Tibial nerve (tissue), 4 donors: ENCODE results near the gene IPO13. TPM values are rescaled to one million over a fixed set of nuclear protein-coding genes. Genes with fewer than 3 reads are reported as not detected.

Source experiments
- DNase-seq, 2 donors: peaks; one replicate each; pipeline ENCODE4 v3.0.0-alpha.2; 2019; ENCODE audit warnings: low spot score in 2 of 2
- H3K27ac ChIP-seq, 4 donors: fragments of 200-600 bp; sonication (generic) in 3 of 4; one replicate each; pipeline ENCODE4 v1.5.1; 2017 to 2019; ENCODE audit warnings: mild to moderate bottlenecking in 1 of 4
- H3K27me3 ChIP-seq, 2 donors: fragments of 200-600 bp; sonication (generic) in 1 of 2; one replicate each; pipeline versions ENCODE4 v1.5.1 to v1.6.0; 2017 to 2019
- H3K36me3 ChIP-seq, 3 donors: fragments of 200-600 bp; sonication (generic); one replicate each; pipeline ENCODE4 v1.5.1; 2018 to 2019
- H3K4me1 ChIP-seq, 4 donors: fragments of 200-600 bp; sonication (generic) in 3 of 4; one replicate each; pipeline ENCODE4 v1.5.1; 2017 to 2019
- H3K4me3 ChIP-seq, 4 donors: fragments of 200-600 bp; sonication (generic) in 3 of 4; one replicate each; pipeline ENCODE4 v1.5.1; 2017 to 2019; ENCODE audit warnings: mild to moderate bottlenecking in 1 of 4, moderate library complexity in 1 of 4
- H3K9me3 ChIP-seq, 4 donors: fragments of 200-600 bp; sonication (generic) in 3 of 4; one replicate each; pipeline ENCODE4 v1.5.1; 2017 to 2019
- EP300 ChIP-seq, 2 donors: sonication (generic); formaldehyde crosslinking; IDR thresholded peaks; one replicate each; pipeline ENCODE4 v1.6.1; 2017; ENCODE audit warnings: antibody characterized with exemption in 2 of 2, mild to moderate bottlenecking in 1 of 2
- POLR2A ChIP-seq, 2 donors: fragments of 450-650 bp; IDR thresholded peaks; one replicate each; pipeline ENCODE4 v1.6.1; 2017; ENCODE audit warnings: antibody characterized with exemption in 2 of 2, mild to moderate bottlenecking in 2 of 2, moderate library complexity in 2 of 2
- WGBS, 2 donors: methylation state at CpG; one replicate each; pipeline ENCODE4 v1.1.5; 2018; 5-methylcytosine and 5-hydroxymethylcytosine counted together
- total RNA-seq, 4 donors: library from RNA; depleted of rRNA; stranded (reverse); fragments of >200 nt; gene quantifications; one replicate each; pipeline ENCODE4 v1.1.0, GENCODE V29; 2016
- TF ChIP-seq, protein P1 (sequence below), 5 experiments: fragments of 200-600 bp in 3 of 5; fragments of 450-650 bp in 2 of 5; sonication (generic) in 3 of 5; IDR thresholded peaks; one replicate each; pipeline ENCODE4 v1.5.1; 2016 to 2019; ENCODE audit warnings: antibody characterized with exemption in 5 of 5, mild to moderate bottlenecking in 3 of 5, moderate library complexity in 2 of 5

Gene IPO13
- total RNA-seq, 4 donors from 2014 or later = 27.8 to 41.1 (median 31.2) TPM

DNA sequence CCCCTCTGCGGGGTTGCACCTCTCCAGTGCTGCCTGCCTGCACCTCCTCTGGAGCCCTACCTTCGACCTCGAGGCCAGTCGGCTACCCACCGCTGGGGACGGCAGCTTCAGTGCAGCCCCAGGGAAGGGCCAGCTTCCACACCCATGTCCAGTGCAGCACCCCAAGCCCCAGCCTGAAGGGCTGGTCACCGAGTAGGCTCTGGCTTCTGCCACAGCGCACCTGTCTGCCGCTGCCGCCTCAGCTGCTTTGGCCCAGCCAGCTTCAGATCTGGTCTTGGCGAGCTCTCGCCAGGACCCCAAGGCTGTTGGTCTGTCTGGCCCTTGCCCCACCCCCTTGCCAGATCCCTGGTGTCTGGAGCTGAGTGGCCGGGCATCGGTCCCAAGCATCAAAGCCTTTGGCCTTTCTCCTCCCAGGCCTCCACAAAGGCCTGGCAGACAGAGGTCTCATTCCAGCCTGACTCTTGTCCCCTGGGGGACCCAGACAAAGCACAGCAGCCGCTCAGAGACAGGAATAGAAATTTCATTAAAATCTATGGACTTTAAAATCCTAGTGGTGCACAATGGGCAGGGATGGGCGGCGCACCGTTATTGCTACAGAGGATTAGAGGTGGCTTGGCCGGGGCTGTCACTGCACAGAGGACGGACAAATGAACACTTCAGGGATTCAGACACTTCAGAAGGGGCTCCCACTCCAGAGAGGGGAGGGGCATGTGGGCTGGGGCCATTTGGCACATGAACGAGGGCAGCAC lies 49.4 kb downstream of the IPO13 start:
- no peak for TF ChIP-seq POLR2A (IDR thresholded peaks at IDR 0.05)
- TF ChIP-seq EP300 (IDR thresholded peaks at IDR 0.05) = no peak
- TF ChIP-seq, protein P1, sequence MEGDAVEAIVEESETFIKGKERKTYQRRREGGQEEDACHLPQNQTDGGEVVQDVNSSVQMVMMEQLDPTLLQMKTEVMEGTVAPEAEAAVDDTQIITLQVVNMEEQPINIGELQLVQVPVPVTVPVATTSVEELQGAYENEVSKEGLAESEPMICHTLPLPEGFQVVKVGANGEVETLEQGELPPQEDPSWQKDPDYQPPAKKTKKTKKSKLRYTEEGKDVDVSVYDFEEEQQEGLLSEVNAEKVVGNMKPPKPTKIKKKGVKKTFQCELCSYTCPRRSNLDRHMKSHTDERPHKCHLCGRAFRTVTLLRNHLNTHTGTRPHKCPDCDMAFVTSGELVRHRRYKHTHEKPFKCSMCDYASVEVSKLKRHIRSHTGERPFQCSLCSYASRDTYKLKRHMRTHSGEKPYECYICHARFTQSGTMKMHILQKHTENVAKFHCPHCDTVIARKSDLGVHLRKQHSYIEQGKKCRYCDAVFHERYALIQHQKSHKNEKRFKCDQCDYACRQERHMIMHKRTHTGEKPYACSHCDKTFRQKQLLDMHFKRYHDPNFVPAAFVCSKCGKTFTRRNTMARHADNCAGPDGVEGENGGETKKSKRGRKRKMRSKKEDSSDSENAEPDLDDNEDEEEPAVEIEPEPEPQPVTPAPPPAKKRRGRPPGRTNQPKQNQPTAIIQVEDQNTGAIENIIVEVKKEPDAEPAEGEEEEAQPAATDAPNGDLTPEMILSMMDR (IDR thresholded peaks at IDR 0.05) = no peak
- DNase-seq = no peak
- WGBS, 2 donors = 53 to 62% methylated on average over 14 to 15 of the region's 21 CpGs
- H3K9me3 ChIP-seq = no peaks in the 10 kb centered on the region
- peaks cover 0 to 12% (median 0%) of the 10 kb centered on the region in 3 donors for H3K36me3 ChIP-seq
- no peaks in the 10 kb centered on the region for H3K27me3 ChIP-seq
- H3K4me1 ChIP-seq = peaks cover 0 to 31% (median 10%) of the 10 kb centered on the region in 4 donors
- H3K4me3 ChIP-seq = no peak overlapping the region
- peak overlapping the region in 1 of 4 donors; percentile 27 for H3K27ac ChIP-seq

DNA sequence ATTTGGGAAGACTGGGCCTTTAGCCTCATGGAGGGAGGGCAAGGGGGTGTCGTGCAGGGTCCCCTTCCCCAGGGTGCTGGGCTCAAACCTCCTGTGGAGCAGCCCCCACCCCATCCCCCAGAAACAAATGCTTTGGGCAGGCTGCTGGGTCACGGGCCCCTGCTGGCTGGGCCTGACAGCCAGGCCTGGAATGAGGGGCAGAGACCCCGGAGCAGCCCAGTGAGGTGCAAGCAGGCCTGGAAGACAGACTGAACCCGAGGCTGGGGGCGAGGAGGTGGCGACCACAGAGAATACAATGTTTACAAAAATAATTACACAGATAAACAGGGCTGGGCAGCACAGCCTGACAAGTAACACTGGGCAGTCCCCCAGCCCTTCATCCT lies 50.0 kb downstream of the IPO13 start:
- 49 to 54% methylated on average over 6 of the region's 6 CpGs for WGBS, 2 donors
- no peaks in the 10 kb centered on the region for H3K27me3 ChIP-seq
- H3K4me1 ChIP-seq = peaks cover 0 to 29% (median 9%) of the 10 kb centered on the region in 4 donors
- DNase-seq = no peak
- no peak overlapping the region for H3K4me3 ChIP-seq
- H3K27ac ChIP-seq = peak overlapping the region in 1 of 4 donors; percentile 27
- H3K36me3 ChIP-seq = peaks cover 0 to 15% (median 0%) of the 10 kb centered on the region in 3 donors
- no peak for TF ChIP-seq EP300 (IDR thresholded peaks at IDR 0.05)
- TF ChIP-seq POLR2A (IDR thresholded peaks at IDR 0.05) = no peak
- TF ChIP-seq, protein P1 (IDR thresholded peaks at IDR 0.05) = no peak
- H3K9me3 ChIP-seq = no peaks in the 10 kb centered on the region

DNA sequence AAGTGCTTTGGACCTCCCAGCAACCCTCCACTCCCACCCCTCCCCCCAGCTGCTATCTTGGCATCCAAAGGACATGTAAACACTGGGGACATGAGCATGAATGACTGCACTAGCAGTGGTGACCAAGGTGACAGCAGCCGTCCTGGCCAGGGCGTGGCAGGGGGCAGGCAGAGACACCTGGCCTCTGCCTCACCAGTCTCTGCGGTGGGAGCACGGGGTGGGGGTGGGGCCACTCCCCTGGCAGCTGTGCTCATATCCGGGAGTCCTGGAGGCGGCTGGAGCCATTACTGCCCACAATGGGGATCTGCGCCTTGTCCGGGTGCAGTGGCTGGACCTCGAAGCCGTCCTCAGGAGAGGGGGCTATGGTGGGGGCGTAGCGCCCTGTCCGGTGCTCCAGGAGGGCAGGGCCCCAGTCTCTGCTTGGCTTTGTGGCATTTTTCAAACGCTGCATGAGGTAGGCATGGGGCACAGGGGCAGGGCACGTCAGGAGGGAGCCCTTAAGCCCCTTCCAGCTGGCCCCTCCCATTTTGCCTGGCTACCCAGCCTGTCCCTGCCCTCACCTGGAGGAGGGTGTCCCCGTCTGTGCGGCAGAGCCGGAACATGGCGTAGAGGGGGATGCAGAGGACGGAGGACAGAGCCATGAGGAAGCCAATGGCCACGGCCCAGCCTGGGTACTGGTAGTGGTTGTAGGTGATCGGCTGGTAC lies 50.7 kb downstream of the IPO13 start:
- WGBS, 2 donors = 82 to 85% methylated on average over 13 to 19 of the region's 22 CpGs
- TF ChIP-seq, protein P1 (IDR thresholded peaks at IDR 0.05) = no peak
- no peak for TF ChIP-seq EP300 (IDR thresholded peaks at IDR 0.05)
- TF ChIP-seq POLR2A (IDR thresholded peaks at IDR 0.05) = no peak
- no peak overlapping the region for H3K27ac ChIP-seq
- H3K4me1 ChIP-seq = peaks cover 0 to 22% (median 6%) of the 10 kb centered on the region in 4 donors
- peaks cover 0 to 22% (median 0%) of the 10 kb centered on the region in 3 donors for H3K36me3 ChIP-seq
- no peak for DNase-seq
- H3K4me3 ChIP-seq = no peak overlapping the region
- no peaks in the 10 kb centered on the region for H3K9me3 ChIP-seq
- H3K27me3 ChIP-seq = no peaks in the 10 kb centered on the region

DNA sequence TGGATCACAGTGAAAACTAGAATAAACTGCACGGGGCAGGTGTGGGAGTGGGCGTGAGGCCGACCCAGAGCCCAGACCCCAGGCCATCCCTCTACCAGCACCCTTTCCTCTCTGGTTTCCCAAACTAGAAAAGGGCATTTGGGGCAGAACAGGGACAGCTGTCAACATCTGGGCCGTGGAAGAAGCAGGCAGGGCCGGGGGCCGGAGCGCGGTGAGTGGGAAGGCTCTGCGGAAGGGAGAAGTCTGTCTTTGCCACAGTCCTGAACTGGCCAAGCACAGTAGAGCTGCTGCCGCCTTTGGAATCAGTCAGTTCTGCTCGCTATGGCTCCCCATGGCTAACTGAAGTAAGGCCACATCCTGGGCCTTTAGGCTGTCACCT lies 51.2 kb downstream of the IPO13 start:
- 83 to 85% methylated on average over 11 of the region's 11 CpGs for WGBS, 2 donors
- H3K36me3 ChIP-seq = peaks cover 0 to 23% (median 0%) of the 10 kb centered on the region in 3 donors
- no peak overlapping the region for H3K4me3 ChIP-seq
- no peaks in the 10 kb centered on the region for H3K27me3 ChIP-seq
- DNase-seq = no peak
- H3K9me3 ChIP-seq = no peaks in the 10 kb centered on the region
- TF ChIP-seq, protein P1 (IDR thresholded peaks at IDR 0.05) = no peak
- TF ChIP-seq POLR2A (IDR thresholded peaks at IDR 0.05) = no peak
- no peak for TF ChIP-seq EP300 (IDR thresholded peaks at IDR 0.05)
- H3K27ac ChIP-seq = no peak overlapping the region
- peaks cover 0 to 19% (median 5%) of the 10 kb centered on the region in 4 donors for H3K4me1 ChIP-seq

DNA sequence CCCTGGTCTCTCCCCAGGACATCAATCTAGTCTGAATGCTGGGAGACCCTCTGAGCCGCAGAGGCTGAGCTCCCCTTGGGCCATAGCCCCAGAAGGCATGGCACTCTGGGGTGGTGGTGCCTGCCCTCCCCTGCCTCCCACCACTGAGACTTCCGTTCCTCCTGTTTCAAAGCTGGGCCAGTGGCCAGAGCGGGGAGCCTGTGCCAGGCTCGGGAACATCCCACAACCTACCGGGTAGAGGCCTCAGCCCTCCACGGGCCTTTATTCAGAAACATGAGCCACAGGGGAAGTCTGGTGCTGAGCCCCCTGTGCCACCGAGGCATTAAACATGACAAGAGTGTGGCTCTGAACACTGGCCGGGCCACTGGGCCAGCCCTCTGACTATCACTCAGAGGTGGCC lies 52.7 kb downstream of the IPO13 start:
- Histone ChIP-seq H3K4me1 (peaks cover 0 to 19% (median 5%) of the 10 kb centered on the region in 4 donors), H3K4me3 (no peak overlapping the region), H3K9me3 (no peaks in the 10 kb centered on the region), H3K27ac (no peak overlapping the region), H3K27me3 (no peaks in the 10 kb centered on the region), H3K36me3 (peaks cover 0 to 23% (median 0%) of the 10 kb centered on the region in 3 donors)
- no peak for DNase-seq
- TF ChIP-seq, protein P1 (IDR thresholded peaks at IDR 0.05) = no peak
- TF ChIP-seq EP300 (IDR thresholded peaks at IDR 0.05) (no peak), POLR2A (IDR thresholded peaks at IDR 0.05) (no peak)
- WGBS, 2 donors = 73 to 81% methylated on average over 7 to 8 of the region's 8 CpGs
